ENCODE measurements around the gene PPFIA1. TPM values are rescaled to one million over a fixed set of nuclear protein-coding genes. Genes with fewer than 3 reads are reported as not detected.

Gene PPFIA1
- total RNA-seq, 1 donor from 2014 or later = 38.6 TPM

GRCh38 chr11:70414341-70415100 lies 144.0 kb downstream of the PPFIA1 start:
- H3K27me3 ChIP-seq (ENCODE audit: control insufficient read depth, insufficient read depth, low read length) = no peaks in the 10 kb centered on the region
- no peak for TF ChIP-seq CTCF (IDR thresholded peaks at IDR 0.05; ENCODE audit: insufficient read depth, low read length, poor library complexity, severe bottlenecking)
- H3K4me3 ChIP-seq (ENCODE audit: low read depth, low read length) = no peak overlapping the region
- DNase-seq (ENCODE audit: low read depth) = no peak
- peaks cover 9% of the 10 kb centered on the region for H3K36me3 ChIP-seq (ENCODE audit: control insufficient read depth, insufficient read depth, low read length)

- Histone ChIP-seq H3K4me3 (ENCODE audit: low read depth, low read length) (no peak overlapping the region), H3K36me3 (ENCODE audit: control insufficient read depth, insufficient read depth, low read length) (peaks cover 9% of the 10 kb centered on the region), H3K27me3 (ENCODE audit: control insufficient read depth, insufficient read depth, low read length) (no peaks in the 10 kb centered on the region)
- TF ChIP-seq CTCF (IDR thresholded peaks at IDR 0.05; ENCODE audit: insufficient read depth, low read length, poor library complexity, severe bottlenecking) = peak; percentile 13
- DNase-seq (ENCODE audit: low read depth) = no peak
Observed at GRCh38 chr11:70415191-70415590, 144.7 kb downstream of the PPFIA1 start.

- Histone ChIP-seq H3K36me3 (ENCODE audit: control insufficient read depth, insufficient read depth, low read length) (peaks cover 6% of the 10 kb centered on the region), H3K4me3 (ENCODE audit: low read depth, low read length) (no peak overlapping the region), H3K27me3 (ENCODE audit: control insufficient read depth, insufficient read depth, low read length) (no peaks in the 10 kb centered on the region)
- DNase-seq (ENCODE audit: low read depth) = no peak
- no peak for TF ChIP-seq CTCF (IDR thresholded peaks at IDR 0.05; ENCODE audit: insufficient read depth, low read length, poor library complexity, severe bottlenecking)
Observed at GRCh38 chr11:70415642-70416395, 145.3 kb downstream of the PPFIA1 start.

GRCh38 chr11:70416881-70417280 lies 146.4 kb downstream of the PPFIA1 start:
- TF ChIP-seq CTCF (IDR thresholded peaks at IDR 0.05; ENCODE audit: insufficient read depth, low read length, poor library complexity, severe bottlenecking) = no peak
- no peak for DNase-seq (ENCODE audit: low read depth)
- Histone ChIP-seq H3K27me3 (ENCODE audit: control insufficient read depth, insufficient read depth, low read length) (no peaks in the 10 kb centered on the region), H3K36me3 (ENCODE audit: control insufficient read depth, insufficient read depth, low read length) (peaks cover 4% of the 10 kb centered on the region), H3K4me3 (ENCODE audit: low read depth, low read length) (no peak overlapping the region)

- Histone ChIP-seq H3K36me3 (ENCODE audit: control insufficient read depth, insufficient read depth, low read length) (peaks cover 4% of the 10 kb centered on the region), H3K27me3 (ENCODE audit: control insufficient read depth, insufficient read depth, low read length) (no peaks in the 10 kb centered on the region), H3K4me3 (ENCODE audit: low read depth, low read length) (no peak overlapping the region)
- TF ChIP-seq CTCF (IDR thresholded peaks at IDR 0.05; ENCODE audit: insufficient read depth, low read length, poor library complexity, severe bottlenecking) = no peak
- no peak for DNase-seq (ENCODE audit: low read depth)
Observed at GRCh38 chr11:70418130-70418529, 147.6 kb downstream of the PPFIA1 start.
